ENCODE data around the gene EMILIN3.

EMILIN3 gene

DNA sequence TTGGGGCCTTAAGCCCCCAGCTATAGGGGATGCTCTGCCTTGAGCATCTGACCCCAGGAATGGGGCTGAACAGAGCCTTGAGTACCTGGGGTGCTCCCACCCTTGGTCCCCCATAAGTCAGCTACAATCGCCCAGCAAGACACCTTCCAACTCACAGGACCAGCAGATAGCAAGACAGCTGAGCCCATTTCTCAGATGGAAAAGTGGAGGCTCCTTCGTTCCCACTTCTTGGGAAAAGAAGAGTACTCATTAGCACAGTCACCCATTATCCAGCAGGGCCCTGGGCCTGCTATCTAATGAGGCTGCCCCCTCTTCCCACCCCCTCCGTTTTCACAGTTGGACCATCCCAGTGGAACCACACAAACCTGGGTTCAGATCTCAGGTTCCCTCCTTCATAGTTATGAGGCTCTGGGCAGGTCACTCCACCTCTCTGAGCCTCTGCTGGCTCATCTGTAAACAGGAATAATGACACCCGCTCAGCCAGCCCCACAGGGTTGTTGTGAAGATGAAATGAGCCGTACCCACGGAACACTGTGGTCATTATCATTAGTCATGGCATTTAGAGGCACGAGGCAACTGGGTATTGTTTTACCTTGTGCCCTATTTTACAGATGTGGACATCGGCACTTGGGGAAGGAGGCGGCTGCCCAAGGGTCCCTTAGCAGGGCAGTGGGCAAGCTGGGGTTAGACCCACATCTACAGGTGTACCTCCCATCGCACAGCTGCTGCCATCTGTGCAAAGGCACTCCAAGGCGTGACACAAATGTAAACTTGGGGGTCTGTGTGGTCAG lies 21.5 kb downstream of the EMILIN3 start:
- no peak for DNase-seq

DNA sequence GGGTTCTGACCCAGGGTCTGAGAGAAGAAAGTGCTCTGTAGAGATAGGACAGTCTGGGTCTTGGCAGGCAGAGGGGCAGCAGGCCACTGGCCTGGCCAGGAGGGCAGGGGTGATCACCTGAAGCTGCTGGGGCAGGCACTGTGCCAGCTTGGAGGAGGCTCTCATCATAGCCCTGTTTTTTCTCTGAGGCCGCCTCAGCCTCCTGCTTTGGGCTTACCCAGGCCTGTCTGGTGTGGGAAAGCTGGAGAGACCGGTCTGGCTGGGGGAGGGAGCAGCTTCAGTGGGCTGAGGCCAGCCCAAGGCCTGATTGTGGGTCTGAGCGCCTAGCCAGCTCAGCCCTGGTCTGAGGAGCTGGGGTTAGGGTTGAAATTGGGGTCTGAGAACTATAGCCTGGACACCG lies 22.1 kb downstream of the EMILIN3 start:
- DNase-seq, result no peak

DNA sequence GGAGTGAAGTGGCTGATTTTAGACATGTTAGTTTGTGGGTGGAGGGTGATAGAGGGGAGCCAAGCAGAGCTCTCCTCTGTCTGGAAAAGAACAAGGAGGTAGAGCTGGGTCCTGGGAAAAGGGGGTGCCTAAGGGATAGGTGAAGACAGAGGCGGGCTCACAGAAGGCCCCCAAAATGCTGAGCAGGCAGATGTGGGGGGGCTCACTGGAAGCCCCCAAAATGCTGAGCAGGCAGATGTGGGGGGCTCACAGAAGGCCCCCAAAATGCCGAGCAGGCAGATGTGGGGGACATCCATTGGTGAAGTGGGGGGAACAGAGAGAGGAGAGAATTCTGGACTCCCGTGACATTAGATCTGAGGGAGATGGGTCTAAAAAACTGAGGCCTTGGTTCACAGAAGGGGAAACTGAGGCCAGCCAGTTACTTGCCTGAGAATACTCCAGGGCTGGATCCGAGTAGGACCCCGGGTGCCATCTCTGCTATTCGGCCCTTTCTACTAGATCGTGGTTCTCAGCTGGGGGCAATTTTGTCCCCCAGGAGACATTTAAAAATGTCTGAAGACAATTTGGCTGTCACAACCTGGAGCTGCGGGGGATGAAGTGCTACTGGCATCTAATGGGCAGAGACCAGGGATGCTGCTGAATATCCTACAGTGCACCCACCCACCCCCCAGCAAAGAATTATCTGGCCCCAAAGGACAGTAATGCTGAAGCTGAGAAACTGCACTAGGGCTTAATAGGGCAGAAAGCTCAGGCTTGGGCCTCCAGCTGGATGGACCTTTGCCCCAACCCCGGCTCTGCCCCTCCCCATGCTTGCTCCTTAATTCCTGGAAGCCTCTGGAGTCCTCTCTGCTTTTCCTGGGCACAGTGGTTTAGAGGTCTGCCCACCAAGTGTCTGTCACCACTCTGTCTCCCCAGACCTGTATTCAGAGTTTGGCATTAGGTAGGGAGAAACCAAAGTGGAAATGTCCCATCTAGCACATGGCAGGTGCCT lies 23.8 kb downstream of the EMILIN3 start:
- DNase-seq, result no peak

GRCh38 chr20:41340327-41341055 lies 26.1 kb downstream of the EMILIN3 start, which contains the start of gene LPIN3:
Gene LPIN3 (plus strand): TSS chr20:41340821. CDS start chr20:41345804, 4,983 bp downstream.
- DNase-seq, result peak; percentile 55

GRCh38 chr20:41339957-41340326 lies 26.7 kb downstream of the EMILIN3 start:
- DNase-seq, result peak; percentile 86

DNA sequence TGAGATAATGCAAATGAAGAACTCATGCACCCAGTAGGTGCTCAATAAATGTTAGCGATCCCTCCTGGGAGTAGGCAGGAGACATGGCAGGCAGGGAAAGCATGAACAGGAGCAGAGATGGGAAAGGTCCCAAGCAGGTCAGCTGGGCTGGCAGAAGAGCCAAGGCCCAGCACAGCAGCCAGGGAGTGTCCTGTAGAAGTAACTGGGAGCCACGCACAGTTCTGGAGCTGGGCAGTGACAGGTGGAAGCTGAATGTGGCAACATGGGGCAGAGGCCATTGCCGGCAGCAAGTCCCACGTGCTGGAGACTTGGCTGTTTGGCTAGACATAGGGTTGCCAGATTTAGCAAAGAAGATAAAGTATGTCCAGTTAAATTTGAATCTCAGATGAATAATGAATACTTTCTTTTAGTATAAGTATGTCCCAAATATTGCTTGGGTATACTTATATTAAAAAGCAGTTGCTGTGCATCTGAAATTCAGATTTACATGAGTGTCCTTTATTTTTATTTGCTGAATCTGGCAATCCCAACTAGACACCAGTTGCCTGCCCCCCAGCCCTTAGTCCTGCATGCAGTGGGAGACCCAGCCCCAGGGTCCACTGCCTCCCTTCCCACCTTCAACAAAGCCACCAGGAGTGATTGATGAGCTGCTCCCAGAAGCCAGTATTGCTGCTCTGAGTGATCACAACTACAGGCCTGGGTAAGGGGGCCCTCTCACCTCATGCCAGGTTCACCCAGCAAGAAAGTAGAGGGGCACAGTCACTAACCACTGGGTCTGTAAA lies 29.7 kb downstream of the EMILIN3 start:
- DNase-seq, result no peak

DNA sequence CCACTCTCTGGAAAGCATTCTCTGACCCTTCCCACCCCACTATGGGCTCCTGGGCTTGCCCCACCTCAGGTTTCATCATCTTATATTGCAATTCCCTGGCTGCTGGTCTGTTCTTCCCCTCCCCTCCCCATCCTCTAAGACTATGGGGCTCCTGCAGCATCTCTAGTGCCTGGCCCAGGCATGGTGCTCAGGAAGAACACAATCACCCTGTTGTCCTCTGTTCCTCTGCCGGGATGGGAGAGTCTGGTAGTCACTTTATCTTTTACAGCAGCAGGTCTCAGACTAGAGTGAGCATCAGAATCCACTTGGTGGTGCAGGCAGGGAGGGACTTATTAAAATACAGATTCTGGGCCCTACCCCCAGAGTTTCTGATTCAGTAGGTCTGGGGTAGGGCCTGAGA lies 31.0 kb downstream of the EMILIN3 start:
- DNase-seq, result no peak

DNA sequence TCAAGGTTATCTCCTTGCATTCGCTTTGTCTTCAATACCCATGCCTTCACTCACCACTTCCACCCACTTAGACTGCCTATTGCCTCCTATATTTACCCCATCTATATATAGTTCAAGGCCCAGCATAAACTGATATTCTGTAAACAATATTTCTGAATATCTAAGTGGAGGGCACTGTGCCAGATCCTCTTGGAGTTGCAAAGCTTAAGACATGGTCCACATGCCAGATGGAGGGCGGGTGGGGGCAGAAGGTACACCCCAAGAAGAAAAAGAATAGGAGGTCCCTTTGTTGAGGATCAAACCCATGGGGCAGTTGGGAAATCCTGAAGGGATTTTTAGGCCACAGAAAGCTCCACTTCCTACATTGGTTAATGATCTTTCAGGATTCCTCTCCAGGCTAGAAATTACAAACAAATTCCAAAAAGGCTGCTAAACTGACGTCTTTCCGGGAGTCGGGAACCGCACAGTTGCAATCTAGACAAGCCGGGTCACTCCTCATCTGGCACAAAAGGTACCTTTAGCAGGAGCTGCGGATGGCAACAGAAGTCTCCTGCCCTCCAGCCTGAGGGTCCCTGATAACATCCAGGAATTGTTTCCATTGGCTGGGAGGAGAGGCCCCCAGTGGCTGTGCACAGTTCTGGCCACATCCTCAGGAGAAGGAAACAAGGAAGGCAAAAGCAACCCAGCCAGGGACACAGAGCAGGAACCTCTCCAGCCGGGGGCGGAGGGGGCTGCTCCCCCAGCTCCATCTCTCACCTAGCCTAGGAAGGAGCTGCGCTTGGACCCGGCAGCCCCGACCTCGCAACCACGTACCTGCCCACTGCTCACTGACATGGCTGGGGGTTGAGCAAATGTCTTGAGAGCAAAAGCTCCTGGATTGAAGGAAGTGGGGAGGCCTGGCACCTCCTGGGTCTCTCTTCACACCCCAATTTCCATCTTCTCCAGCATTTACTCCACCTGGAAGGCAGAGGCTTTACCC lies 31.9 kb downstream of the EMILIN3 start:
- no peak for DNase-seq

GRCh38 chr20:41334036-41334435 lies 32.6 kb downstream of the EMILIN3 start:
- DNase-seq, result no peak

GRCh38 chr20:41331731-41332130 lies 34.9 kb downstream of the EMILIN3 start:
- no peak for DNase-seq

- DNase-seq, result no peak
These were observed 35.7 kb downstream of the EMILIN3 start for GRCh38 chr20:41330941-41331340.

DNA sequence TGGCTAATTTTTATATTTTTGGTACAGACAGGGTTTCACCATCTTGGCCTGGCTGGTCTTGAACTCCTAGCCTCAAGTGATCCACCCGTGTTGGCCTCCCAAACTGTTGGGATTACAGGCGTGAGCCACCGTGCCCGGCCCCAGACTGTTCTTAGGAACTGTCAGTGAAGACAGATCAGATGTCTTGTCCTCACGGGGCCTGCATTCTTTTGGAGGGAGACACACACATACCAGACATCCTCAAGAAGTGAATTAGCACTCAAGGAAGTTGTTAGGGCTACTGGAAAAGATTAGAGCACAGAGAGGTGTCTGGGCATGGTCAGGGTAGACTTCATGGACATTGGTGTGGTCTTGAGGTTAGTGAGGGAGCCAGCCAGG lies 36.3 kb downstream of the EMILIN3 start:
- no peak for DNase-seq

GRCh38 chr20:41329435-41330342 lies 36.9 kb downstream of the EMILIN3 start:
- DNase-seq, result peak; percentile 65

- DNase-seq, result no peak
These were observed 39.4 kb downstream of the EMILIN3 start for GRCh38 chr20:41327178-41327577.

- DNase-seq, result no peak
These were observed 45.6 kb downstream of the EMILIN3 start for GRCh38 chr20:41320976-41321375.

GRCh38 chr20:41320441-41320840 lies 46.2 kb downstream of the EMILIN3 start:
- DNase-seq, result no peak

DNA sequence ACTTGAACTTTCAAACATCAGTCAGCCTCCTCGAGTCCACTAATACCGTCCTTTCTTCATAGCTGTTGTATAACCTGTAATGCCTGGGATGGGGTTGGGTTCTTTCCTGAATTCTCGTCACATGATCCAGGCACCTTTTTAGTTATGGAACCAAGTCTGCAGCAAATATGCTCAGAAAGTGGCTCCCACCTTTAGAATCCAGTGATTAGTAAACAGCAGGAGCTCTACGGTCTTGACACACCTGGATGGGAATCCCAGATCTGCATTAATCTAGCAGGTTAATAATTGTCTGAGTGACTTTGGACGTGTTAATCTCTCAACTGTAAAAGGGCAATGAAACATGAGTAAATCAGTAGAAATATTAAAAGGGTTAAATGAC lies 48.4 kb downstream of the EMILIN3 start:
- DNase-seq, result no peak

- peak; percentile 98 for DNase-seq
These were observed 48.9 kb downstream of the EMILIN3 start, which contains the start of gene ZHX3 for GRCh38 chr20:41317546-41318270. Gene ZHX3 (minus strand): TSS chr20:41317731. CDS start chr20:41204916, 112,815 bp downstream.

All from stimulated activated CD4-positive, alpha-beta T cell treated with anti-CD3 and anti-CD28 coated beads, Interleukin-4, amount 100 ng/mL, for 1 hour (primary cell).